Heart left ventricle (tissue), 13 donors: ENCODE results near the gene STAP2.

ENCODE experiments used
- CTCF ChIP-seq, 12 donors: fragments of 200-600 bp; sonication (generic) in 4 of 12; IDR thresholded peaks; one replicate each; pipeline versions ENCODE4 v1.5.0 to v1.8.0; 2018 to 2022; ENCODE audit warnings: antibody characterized with exemption in 12 of 12, mild to moderate bottlenecking in 5 of 12
- POLR2A ChIP-seq, 2 donors: fragments of 450-650 bp; IDR thresholded peaks; one replicate each; pipeline ENCODE4 v1.6.1; 2017; ENCODE audit warnings: antibody characterized with exemption in 2 of 2, mild to moderate bottlenecking in 2 of 2, moderate library complexity in 2 of 2
- donor health status: ischemic (EF 13 %, LVEDD 7.1; RV severe dilation, severe dysfunction).
- donor health status: DM: no; HTN: yes; CAD: no.
- donor health status: DM: no; HTN: no; CAD: no.
- donor health status: ischemic (EF 25% LVEDD 6.9; RV normal size, moderate dysfunction).
- donor health status: ischemic (EF 25% LVEDD 5.7; RV mildly dilated, moderate dysfunction).
- donor health status: ischemic (EF 35%, LVEDD 5.7; RV mildly dilated, moderate dysfunction).
- donor health status: nonischemic (EF 11% LVEDD 7.7; RV severe dilation, severe dysfunction).
- donor health status: DM: yes; HTN: yes; CAD: no.
- donor health status: PGD.
- donor health status: ischemic (EF 29% LVEDD 5.4; RV normal size, mild dysfunction).
- donor health status: nonischemic (EF 23%, LVEDD 6.1; RV moderate dilation, normal function).

- no peak for TF ChIP-seq CTCF (IDR thresholded peaks at IDR 0.05)
- no peak for TF ChIP-seq POLR2A (IDR thresholded peaks at IDR 0.05)
Measured at GRCh38 chr19:4300589-4300988, 38.0 kb downstream of the STAP2 start.
